Skeletal muscle cell (primary cell): ENCODE data around the gene DDX31.
A peak's percentile ranks its signal among the peaks of the same experiment; 100 is the strongest.

Experiments used
- DNase-seq: peaks from one replicate; pipeline ENCODE4 v3.0.0-alpha.2; 2010; ENCODE audit warnings: low read depth
- H3K4me3 ChIP-seq: 2 replicates; pipeline ENCODE4 v1.5.1; 2011; ENCODE audit warnings: low read depth, mild to moderate bottlenecking, control low read depth, low read length, moderate library complexity

Gene DDX31

DNA sequence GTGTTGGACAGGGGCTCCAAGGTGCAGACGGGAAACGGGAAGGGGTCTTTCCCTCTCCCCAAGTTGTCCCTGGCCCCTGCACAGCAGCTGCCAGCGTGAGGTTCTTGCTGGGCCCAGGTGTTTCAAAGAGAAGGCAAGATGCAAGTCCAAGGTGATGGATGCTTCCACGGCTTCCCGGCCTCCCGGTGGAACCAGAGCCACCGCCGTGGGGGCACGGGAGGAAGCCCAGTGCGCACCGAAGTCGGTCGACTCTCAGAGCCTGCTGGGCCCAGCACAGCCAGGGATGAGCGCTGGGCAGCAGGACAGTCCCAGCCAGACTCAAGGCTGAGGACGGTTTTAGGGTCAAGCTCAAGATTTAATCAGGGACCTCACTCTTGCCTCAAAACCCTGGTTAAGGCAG is 112.6 kb downstream of the DDX31 start:
- no peak overlapping the region for H3K4me3 ChIP-seq
- no peak for DNase-seq

DNA sequence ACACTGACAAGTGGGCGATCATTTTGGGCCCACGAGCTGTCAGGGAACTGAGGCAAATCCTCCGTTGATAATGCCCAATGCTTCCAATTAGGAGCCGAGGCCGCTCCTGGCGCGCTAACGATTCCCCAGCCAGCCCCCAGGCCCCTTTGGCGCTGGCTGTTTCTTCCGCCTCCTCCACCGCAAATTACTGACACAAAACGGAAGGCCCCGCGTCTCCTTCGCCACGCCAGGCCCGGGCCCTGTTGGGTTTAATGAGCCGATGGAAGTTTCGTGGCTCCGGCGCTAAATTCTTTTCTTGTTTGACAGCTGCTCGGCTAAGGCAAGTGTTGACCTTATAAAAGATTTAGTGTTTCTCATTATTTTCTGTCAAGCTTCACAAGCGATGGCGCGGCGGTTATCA is 113.1 kb downstream of the DDX31 start:
- no peak for DNase-seq
- no peak overlapping the region for H3K4me3 ChIP-seq

DNA sequence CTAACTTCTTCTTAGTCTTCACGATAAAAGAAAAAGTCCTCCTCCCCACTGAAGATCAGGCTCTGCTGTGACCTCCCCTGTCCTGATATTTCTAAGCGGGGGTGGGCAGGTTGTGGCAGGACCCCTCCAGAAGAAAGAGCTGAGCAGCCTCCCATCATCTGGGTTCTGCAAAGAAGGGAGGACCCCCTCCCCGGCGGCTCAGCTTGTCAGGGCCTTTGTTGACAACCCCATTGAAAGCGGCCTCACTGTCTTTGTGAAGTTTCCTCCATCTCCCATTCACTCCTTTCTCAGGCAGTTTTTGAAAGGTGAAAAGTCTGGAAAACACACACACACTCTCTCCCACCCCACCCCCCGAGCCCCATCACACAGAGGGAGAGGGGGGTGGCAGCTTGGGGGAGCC is 113.5 kb downstream of the DDX31 start:
- DNase-seq = no peak
- H3K4me3 ChIP-seq = no peak overlapping the region

DNA sequence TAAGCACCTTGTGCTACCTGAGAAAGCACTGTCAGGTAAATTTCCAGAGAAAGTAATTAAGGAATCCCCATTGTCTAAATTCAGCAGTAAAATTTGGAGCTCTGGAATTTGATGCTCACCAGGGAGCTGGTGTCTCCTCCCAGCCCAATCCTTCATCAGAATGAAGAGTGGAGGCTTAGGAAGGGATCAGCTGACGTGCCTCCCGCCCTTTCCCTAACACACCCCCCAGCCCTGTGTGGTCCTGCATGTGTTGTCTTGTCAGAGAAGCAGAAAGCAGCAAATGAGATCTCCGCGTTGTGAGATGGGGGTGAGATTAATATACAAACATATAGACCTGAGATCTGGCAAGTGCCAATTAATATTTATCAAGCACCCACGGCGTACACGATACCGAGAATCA is 114.3 kb downstream of the DDX31 start:
- no peak overlapping the region for H3K4me3 ChIP-seq
- no peak for DNase-seq

DNA sequence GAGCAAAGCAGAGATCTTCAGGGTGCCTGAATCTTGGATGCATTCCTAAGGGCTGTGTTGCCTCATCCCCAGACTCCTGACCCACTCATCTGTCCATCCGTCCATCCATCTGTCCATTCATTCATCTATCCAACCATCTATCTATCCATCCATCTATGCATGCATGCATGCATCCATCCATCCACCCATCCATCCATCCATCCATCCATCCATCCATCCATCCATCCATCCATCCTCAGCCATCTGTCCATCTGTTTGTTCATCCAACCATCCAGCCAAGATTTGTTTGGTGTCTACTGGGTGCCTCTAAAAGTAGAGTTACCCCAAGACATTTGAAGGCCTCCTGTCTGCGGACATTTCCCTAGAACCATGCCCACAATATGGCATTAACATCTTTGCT is 115.0 kb downstream of the DDX31 start:
- DNase-seq = no peak
- H3K4me3 ChIP-seq = no peak overlapping the region

DNA sequence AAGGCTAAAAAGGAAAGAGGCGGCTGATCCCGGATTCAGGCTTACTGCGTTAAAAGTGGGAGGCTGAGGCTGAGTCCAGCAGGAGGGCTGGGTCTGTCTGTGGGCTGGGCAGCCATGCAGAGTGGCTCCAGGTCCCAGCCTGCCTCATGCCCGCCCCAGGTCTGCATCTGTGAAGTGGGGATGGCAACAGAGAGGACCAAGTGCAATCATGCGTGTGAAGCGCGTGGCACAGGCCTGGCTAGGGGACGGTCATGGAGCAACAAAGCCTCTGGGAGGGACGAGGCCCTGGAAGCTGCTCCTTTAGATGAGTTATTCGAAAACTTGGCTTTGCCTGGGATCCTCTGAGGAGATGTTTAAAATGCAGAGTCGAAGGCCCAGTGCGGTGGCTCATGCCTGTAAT is 117.7 kb downstream of the DDX31 start:
- DNase-seq = no peak
- H3K4me3 ChIP-seq = no peak overlapping the region

DNA sequence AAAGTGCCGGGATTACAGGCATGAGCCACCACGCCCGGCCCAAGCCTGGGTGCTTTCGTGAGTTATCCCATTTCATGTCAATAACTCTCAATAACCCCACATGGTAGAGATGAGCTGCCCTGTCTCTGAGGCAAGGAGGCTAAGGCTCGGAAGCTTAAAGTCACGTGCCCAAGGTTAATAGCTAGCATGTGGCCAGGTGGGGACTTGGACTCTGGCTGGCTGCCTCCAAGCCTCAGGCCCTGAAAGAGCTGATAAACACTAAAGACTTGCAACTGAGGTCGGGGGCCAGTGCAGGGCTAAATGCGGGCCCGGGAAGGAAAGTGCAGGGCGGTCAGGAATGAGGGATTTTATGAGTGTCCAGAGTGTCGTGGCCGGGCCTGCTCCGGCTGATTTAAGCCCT is 118.2 kb downstream of the DDX31 start:
- H3K4me3 ChIP-seq = no peak overlapping the region
- DNase-seq = no peak

DNA sequence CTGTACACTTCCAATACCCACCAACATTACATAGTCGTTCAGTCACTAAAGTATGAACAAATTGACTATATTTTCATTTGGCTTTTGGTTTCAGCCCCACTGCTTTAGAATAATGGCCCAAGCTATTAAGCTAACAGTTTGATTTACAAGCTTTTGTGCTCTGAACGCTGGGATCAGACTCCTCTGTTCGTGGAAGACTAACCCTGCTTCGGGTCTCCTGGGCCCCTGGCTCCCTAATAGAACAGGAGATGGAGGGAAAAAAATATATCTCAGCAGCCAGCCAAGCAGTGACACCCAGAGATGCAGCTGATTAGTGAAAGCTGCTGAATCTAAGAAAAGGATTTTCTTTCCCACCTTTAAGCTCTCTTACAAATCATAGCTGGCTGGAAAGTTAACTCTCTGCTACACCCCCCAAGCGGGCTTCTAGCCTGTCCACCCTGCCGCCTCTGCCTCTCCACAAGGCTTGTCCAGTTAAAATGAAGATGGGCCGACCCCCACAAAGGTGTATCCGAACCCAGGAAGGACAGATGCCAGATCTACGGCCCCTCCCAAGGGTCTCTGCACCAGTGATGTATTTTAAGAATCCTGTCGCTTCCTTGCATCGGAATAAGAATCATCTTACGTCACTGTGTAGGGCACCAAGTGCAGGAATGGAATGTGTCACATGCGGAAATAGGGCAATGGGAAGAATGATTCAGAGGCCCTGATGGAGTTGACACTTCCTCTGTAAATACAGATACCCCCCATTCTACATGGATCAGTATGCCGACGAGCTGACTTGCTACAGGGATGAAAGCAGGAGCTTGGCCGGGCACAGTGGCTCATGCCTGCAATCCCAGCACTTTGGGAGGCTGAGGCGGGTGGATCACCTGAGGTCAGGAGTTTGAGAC is 120.8 kb downstream of the DDX31 start:
- no peak for DNase-seq
- no peak overlapping the region for H3K4me3 ChIP-seq

DNA sequence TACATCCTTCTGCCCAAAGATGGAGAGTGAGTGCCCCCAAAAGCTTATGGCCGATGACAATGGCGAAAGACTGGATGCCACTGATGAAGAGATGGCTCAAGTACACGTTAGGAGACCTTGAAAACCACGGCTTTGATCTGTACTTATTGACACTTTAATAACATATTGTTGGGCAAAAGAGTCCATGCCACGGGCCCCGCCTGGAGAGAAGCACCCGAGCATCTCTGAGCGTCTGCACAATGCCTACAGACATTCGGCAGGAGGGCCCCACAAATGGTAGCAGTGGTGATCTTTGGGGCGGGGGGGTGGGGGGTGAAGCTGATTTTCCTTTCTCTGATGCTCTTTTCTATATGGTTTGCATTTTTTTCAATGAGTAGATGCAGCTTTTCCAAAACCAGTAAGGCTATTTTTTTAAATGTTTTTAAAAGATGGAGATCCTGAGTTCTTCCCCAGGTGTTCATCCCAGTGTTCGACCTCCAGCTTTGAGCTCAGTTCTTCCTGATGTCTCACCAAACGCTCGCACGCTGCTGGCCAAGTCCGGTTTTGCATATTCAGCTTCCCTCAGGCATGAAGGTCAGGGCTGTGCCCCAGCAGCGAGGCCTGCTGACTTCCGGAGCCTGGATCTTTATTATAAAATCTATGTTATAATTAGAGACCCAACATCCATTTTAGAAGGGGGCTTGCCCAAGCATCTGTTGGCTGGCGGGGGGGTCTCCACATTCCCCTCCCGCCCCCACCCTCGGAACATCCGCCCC is 121.6 kb downstream of the DDX31 start:
- no peak overlapping the region for H3K4me3 ChIP-seq
- DNase-seq = no peak

DNA sequence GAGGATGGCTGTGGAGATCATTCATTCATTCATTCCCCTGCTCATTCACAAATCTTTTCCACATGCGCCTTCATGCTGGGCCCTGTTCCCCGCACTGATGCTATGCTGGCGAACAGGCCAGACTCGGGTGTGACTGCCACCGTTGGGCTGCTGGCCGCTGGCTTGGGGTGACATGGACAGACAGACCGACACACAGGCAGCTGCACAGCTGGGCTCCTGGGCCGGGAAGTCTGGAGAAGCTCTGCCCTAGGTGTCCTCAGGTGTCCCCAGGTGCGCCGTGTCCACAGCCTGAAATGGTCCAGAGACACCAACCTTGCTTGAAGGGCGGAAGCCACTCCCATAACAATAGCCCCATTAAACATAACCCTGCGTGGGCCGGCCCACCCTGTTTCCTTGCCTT is 122.3 kb downstream of the DDX31 start:
- DNase-seq = no peak
- H3K4me3 ChIP-seq = no peak overlapping the region

DNA sequence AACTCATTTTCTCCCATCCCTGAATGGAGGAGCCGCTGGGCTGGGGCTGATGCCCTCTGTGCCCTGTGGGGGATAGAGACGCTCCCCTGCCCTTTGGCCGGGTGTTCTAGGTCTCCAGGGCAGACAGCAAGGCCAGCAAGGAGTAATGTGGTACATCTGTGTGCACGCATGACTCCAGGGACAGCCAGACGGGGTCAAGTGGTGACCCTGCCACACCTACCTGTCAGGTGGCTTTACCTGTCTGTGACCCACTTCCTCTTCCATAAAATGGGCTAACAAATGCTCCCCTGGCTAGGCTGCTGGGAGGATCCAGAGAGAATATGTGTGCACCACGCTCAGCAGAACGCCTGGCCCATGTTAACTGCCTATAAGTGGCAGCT is 122.7 kb downstream of the DDX31 start:
- no peak overlapping the region for H3K4me3 ChIP-seq
- DNase-seq = no peak

DNA sequence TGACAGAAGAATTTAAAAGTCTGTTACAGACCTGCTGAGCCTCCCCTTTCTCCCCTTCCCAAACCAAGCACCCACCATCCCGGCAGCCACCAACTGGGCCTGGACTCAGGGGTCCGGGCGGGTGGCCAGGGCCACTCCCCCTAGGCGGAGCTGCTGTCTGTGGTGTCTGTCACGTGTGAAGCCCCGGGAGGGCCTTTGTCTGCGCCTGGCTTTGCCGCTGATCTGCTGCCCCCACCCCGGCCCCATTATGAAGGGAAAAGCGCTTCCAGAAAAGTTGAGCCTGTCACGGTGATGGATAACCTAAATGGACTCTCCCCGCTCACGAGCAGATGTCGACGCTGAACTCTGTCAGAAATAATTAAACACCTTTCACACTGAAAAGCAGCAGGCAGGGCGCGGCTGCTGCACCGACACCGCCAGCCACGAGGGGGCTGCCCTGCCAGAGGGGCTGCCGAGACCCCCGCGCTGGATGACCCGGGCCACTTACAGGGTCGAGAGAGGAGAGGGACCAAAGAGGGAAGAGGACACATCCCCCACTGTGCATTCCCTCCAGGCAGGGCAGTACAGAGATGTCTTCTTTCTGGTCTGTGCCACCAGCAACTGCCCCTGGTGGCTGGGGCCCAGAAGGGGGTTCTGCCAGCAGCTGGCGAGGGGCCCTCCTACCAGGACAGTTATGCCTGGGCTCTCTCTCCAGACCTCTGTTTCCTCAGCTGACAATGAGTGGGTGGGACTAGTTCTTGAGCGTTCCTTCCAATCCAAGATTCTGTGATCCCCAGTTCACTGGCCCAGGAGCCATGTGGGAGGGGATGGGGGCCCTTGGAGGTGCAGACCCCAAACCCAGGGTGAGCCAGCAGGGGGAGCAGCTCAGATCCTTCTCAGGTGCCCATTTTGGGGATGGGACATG is 123.4 kb downstream of the DDX31 start:
- no peak for DNase-seq
- H3K4me3 ChIP-seq = peak overlapping the region; percentile 31

DNA sequence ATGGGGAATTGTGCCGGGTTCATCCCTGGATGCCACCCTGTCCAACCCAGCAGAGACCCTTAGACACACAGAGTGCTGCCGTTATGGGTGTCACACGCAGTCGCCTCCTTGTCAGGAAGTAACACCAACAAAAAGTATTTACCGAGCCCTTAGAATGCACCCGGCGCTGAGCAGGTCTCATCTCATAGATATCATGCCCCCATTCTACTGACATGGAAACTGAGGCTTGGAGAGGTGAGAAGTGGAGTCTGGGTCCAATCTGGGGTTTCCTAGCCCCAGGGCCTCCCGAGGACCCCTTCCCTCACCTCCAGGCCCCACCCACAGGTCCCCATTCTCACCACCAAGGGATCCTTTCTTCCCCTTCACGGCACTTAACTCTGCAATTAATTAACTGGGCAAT is 124.2 kb downstream of the DDX31 start:
- H3K4me3 ChIP-seq = no peak overlapping the region
- no peak for DNase-seq

DNA sequence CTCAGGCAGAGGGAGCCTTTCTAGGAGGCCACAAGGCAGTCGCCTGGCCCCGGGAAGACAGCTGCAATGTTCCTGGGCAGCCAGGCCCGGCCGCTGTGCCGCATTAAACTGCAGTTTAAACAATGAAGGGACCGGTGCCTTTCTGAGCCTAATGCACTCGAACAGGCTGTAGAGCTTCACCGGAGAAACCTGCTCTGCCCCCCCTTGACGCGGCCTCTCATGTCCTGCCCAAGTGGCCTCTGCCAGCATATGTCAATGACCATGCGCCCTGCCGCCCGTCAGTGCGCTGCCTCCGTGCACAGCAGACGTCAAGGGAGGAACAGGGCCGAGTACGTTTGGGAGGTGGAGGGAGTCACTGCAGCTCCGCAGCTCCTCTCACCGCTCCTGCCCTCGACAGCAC is 125.8 kb downstream of the DDX31 start:
- DNase-seq = no peak
- H3K4me3 ChIP-seq = no peak overlapping the region

DNA sequence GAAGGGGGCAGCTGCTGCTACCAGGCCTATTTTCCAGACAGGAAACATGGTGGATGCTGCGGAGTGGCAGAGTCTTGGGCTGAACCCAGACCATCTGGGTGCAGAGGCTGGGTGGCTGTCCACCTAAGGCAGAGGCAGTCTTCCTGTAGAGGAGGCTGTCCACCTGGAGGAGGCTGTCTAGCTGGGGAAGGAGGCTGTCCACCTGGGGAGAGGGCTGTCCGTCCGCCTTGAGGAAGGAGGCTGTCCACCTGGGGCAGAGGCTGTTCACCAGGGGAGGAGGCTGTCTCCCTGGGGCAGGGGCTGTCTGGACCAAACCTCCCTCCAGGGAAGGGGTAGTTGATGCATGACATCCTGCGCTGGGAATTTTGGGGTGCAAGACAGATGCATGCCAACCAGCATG is 126.5 kb downstream of the DDX31 start:
- DNase-seq = no peak
- H3K4me3 ChIP-seq = no peak overlapping the region
